ENCODE data around the gene STK10.

DNA sequence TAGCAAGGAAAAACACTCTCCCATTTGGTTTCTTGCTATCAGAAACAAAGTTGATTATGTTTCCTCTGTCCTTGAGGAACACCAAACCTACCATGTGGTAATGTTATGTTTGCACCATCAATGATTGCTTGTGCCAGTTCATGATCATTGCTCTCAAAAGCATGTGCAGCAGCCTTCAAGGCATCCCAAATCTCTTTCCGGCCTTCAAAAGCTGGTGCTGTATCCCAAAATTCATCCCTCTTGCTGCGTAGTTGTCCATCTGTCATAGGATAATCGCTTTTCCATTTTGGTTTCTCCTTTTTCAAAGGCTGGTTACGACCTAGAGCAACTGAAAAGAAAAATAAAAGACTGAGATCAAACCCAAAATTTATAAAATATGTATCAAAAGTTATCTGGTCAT, 46.0 kb upstream of the STK10 start:
- TF ChIP-seq, protein P1, sequence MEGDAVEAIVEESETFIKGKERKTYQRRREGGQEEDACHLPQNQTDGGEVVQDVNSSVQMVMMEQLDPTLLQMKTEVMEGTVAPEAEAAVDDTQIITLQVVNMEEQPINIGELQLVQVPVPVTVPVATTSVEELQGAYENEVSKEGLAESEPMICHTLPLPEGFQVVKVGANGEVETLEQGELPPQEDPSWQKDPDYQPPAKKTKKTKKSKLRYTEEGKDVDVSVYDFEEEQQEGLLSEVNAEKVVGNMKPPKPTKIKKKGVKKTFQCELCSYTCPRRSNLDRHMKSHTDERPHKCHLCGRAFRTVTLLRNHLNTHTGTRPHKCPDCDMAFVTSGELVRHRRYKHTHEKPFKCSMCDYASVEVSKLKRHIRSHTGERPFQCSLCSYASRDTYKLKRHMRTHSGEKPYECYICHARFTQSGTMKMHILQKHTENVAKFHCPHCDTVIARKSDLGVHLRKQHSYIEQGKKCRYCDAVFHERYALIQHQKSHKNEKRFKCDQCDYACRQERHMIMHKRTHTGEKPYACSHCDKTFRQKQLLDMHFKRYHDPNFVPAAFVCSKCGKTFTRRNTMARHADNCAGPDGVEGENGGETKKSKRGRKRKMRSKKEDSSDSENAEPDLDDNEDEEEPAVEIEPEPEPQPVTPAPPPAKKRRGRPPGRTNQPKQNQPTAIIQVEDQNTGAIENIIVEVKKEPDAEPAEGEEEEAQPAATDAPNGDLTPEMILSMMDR (IDR thresholded peaks at IDR 0.05 in 4 of 5, conservative IDR thresholded peaks at IDR 0.05 in 1 of 5): no peak
- no peak for TF ChIP-seq POLR2A (IDR thresholded peaks at IDR 0.05)
